ENCODE results near the gene GNL1. TPM values are rescaled to one million over a fixed set of nuclear protein-coding genes. Genes with fewer than 3 reads are reported as not detected.
A peak's percentile ranks its signal among the peaks of the same experiment; 100 is the strongest.
"Not testable (repeated sequence)": the region's sequence is repeated elsewhere in the genome, so short reads cannot be mapped to it uniquely, and the experiment has no call there.

Gene GNL1
- total RNA-seq, 4 donors from 2014 or later = 26.6 to 40.4 (median 33.8) TPM

- peak overlapping the region in 1 of 4 donors; percentile 22 for H3K27ac ChIP-seq
- TF ChIP-seq POLR2A (IDR thresholded peaks at IDR 0.05) (no peak), CTCF (IDR thresholded peaks at IDR 0.05) (no peak)
- no peaks in the 10 kb centered on the region for H3K27me3 ChIP-seq
- DNase-seq = no peak
- peaks cover 0 to 35% (median 4%) of the 10 kb centered on the region in 3 donors for H3K36me3 ChIP-seq
- no peak overlapping the region for H3K4me3 ChIP-seq
- peaks cover 0 to 31% (median 20%) of the 10 kb centered on the region in 4 donors for H3K4me1 ChIP-seq
- no peaks in the 10 kb centered on the region for H3K9me3 ChIP-seq
Measured at GRCh38 chr6:30495993-30496392, 60.3 kb downstream of the GNL1 start.

- H3K4me1 ChIP-seq = peaks cover 0 to 36% (median 23%) of the 10 kb centered on the region in 4 donors
- H3K9me3 ChIP-seq, H3K27ac ChIP-seq, H3K27me3 ChIP-seq, DNase-seq, H3K4me3 ChIP-seq: not testable (repeated sequence)
- H3K36me3 ChIP-seq = peaks cover 0 to 44% (median 4%) of the 10 kb centered on the region in 3 donors
Measured at GRCh38 chr6:30495060-30495459, 61.2 kb downstream of the GNL1 start.

GRCh38 chr6:30494291-30494861 lies 61.9 kb downstream of the GNL1 start:
- TF ChIP-seq POLR2A (IDR thresholded peaks at IDR 0.05) (no peak), CTCF (IDR thresholded peaks at IDR 0.05) (no peak)
- peaks cover 0 to 36% (median 23%) of the 10 kb centered on the region in 4 donors for H3K4me1 ChIP-seq
- peaks cover 0 to 44% (median 4%) of the 10 kb centered on the region in 3 donors for H3K36me3 ChIP-seq
- H3K4me3 ChIP-seq = no peak overlapping the region
- H3K27ac ChIP-seq = peak overlapping the region in 2 of 4 donors; percentile 46 to 97
- H3K9me3 ChIP-seq = no peaks in the 10 kb centered on the region
- no peak for DNase-seq
- H3K27me3 ChIP-seq = no peaks in the 10 kb centered on the region

GRCh38 chr6:30493643-30494250 lies 62.5 kb downstream of the GNL1 start:
- Histone ChIP-seq H3K4me3 (no peak overlapping the region), H3K4me1 (peaks cover 0 to 36% (median 24%) of the 10 kb centered on the region in 4 donors), H3K27me3 (no peaks in the 10 kb centered on the region), H3K9me3 (no peaks in the 10 kb centered on the region), H3K36me3 (peaks cover 0 to 44% (median 4%) of the 10 kb centered on the region in 3 donors), H3K27ac (peak overlapping the region in 2 of 4 donors; percentile 25 to 97)
- no peak for DNase-seq
- TF ChIP-seq CTCF (IDR thresholded peaks at IDR 0.05) (peak in 1 of 6 experiments; percentile 19), POLR2A (IDR thresholded peaks at IDR 0.05) (no peak)

- no peaks in the 10 kb centered on the region for H3K27me3 ChIP-seq
- H3K36me3 ChIP-seq = peaks cover 0 to 44% (median 4%) of the 10 kb centered on the region in 3 donors
- TF ChIP-seq CTCF (IDR thresholded peaks at IDR 0.05) (no peak), POLR2A (IDR thresholded peaks at IDR 0.05) (no peak)
- peak overlapping the region; percentile 83 to 100 (median 98) for H3K4me3 ChIP-seq
- peak overlapping the region in 2 of 4 donors; percentile 27 to 97 for H3K27ac ChIP-seq
- no peaks in the 10 kb centered on the region for H3K9me3 ChIP-seq
- peaks cover 0 to 36% (median 24%) of the 10 kb centered on the region in 4 donors for H3K4me1 ChIP-seq
- DNase-seq = no peak
Measured at GRCh38 chr6:30491991-30492952, 64.0 kb downstream of the GNL1 start.

Small RNAs within 50 kb of the gene (small RNA-seq; reads per million reads assigned to genes)
- 2.5 to 2.9 reads per million in 2 donors for gene MIR877

Other genes with a start within 250 kb of the GNL1 start
- 10 to 100 TPM; 10.7 to 23.6 (median 16.4) TPM for gene TRIM39, start 229.6 kb downstream of the GNL1 start, total RNA-seq
- 10 to 100 TPM; 40.5 to 86.6 (median 80.8) TPM for gene RPP21, start 211.3 kb downstream of the GNL1 start, total RNA-seq
- 100 to 1,000 TPM; 313 to 404 (median 383) TPM for gene HLA-E, start 67.0 kb downstream of the GNL1 start, total RNA-seq
- 1 to 10 TPM; 1.7 to 9.0 (median 4.8) TPM for gene PRR3, start 806 bp upstream of the GNL1 start, total RNA-seq
- gene ABCF1, start 15.0 kb upstream of the GNL1 start, total RNA-seq = 100 to 1,000 TPM in 1 of 4 donors, 10 to 100 TPM in 3; 38.6 to 328 (median 45.2) TPM
- gene PPP1R10, start 60.8 kb upstream of the GNL1 start, total RNA-seq = 10 to 100 TPM; 47.6 to 74.0 (median 61.3) TPM
- 10 to 100 TPM; 35.3 to 59.8 (median 42.5) TPM for gene MRPS18B, start 61.4 kb upstream of the GNL1 start, total RNA-seq
- gene ATAT1, start 70.4 kb upstream of the GNL1 start, total RNA-seq = 10 to 100 TPM in 2 of 4 donors, 1 to 10 TPM in 2; 8.2 to 25.2 (median 15.1) TPM
- 100 to 1,000 TPM in 2 of 4 donors, 10 to 100 TPM in 2; 35.5 to 111 (median 83.8) TPM for gene C6orf136, start 90.6 kb upstream of the GNL1 start, total RNA-seq
- gene DHX16, start 116.5 kb upstream of the GNL1 start, total RNA-seq = 10 to 100 TPM; 39.6 to 68.1 (median 58.2) TPM
- gene PPP1R18, start 130.2 kb upstream of the GNL1 start, total RNA-seq = 10 to 100 TPM in 2 of 4 donors, 1 to 10 TPM in 2; 4.7 to 52.8 (median 9.0) TPM
- gene NRM, start 134.5 kb upstream of the GNL1 start, total RNA-seq = 1 to 10 TPM in 2 of 4 donors, not detected in 2; 2.0 to 2.7 TPM
- 10 to 100 TPM in 3 of 4 donors, 1 to 10 TPM in 1; 7.5 to 51.2 (median 19.4) TPM for gene MDC1, start 160.8 kb upstream of the GNL1 start, total RNA-seq
- 100 to 1,000 TPM in 1 of 4 donors, 10 to 100 TPM in 3; 69.9 to 188 (median 95.6) TPM for gene TUBB, start 163.9 kb upstream of the GNL1 start, total RNA-seq
- 100 to 1,000 TPM in 2 of 4 donors, 10 to 100 TPM in 2; 74.1 to 151 (median 100) TPM for gene FLOT1, start 186.2 kb upstream of the GNL1 start, total RNA-seq
- gene IER3, start 188.1 kb upstream of the GNL1 start, total RNA-seq = 10 to 100 TPM in 3 of 4 donors, 1 to 10 TPM in 1; 6.7 to 16.4 (median 13.2) TPM